K562 (cell line): ENCODE results near the gene RALA. TPM values are rescaled to one million over a fixed set of nuclear protein-coding genes. Genes with fewer than 3 reads are reported as not detected.

Source experiments
- ATAC-seq: fragments of 200-7000 bp; cut with Tn5 transposase; 3 replicates; pipeline ENCODE4 v1.9.1; 2020; ENCODE audit warnings: moderate library complexity
- BruUV-seq: library from RNA; stranded (reverse); fragments of 400-500 nt; replicated peaks from 2 replicates; lab custom pipeline; 2021; lab: Mats Ljungman, UMichigan
- CTCF ChIA-PET: fragments of 300-600 bp; formaldehyde crosslinking; extraction: SDS; loops from one replicate; lab custom pipeline; 2021; ENCODE audit warnings: low intra/inter-chr PET ratio; lab: Yijun Ruan, JAX
- POLR2A ChIA-PET: fragments of 300-600, 350-650 bp; sonication (Branson Sonifier 250); formaldehyde crosslinking; extraction: SDS; loops from one replicate; lab custom pipeline; 2021; ENCODE audit warnings: antibody characterized with exemption, inconsistent platforms; lab: Yijun Ruan, JAX
- DNase-seq, 4 experiments: peaks; one replicate each; pipeline versions ENCODE4 v3.0.0 to v3.0.0-alpha.2; 2011 to 2018; ENCODE audit warnings: low spot score in 3 of 4, mixed read lengths in 3 of 4; ENCODE audit errors: extremely low read depth in 1 of 4
- FAIRE-seq: peaks from 2 replicates; lab custom pipeline; 2011; peaks lifted over from hg19 to GRCh38; lab: Jason Lieb, UNC
- H2AFZ ChIP-seq: 2 replicates; pipeline ENCODE4 v1.6.0; 2011; ENCODE audit warnings: low read depth, low read length, control low read depth, inconsistent platforms
- H3K27ac ChIP-seq: fragments of 200-600 bp; 3 replicates; pipeline ENCODE4 v1.8.0; 2011; ENCODE audit warnings: low read depth, mild to moderate bottlenecking, control low read depth, inconsistent platforms, low read length, moderate library complexity, mixed read lengths; ENCODE audit errors: extremely low read depth
- H3K27me3 ChIP-seq, 2 experiments: fragments of 300-600 bp in 1 of 2; 2 replicates in 1 of 2; 3 replicates in 1 of 2; pipeline versions ENCODE4 v1.6.0 to v1.8.0; 2011; ENCODE audit warnings: inconsistent platforms in 2 of 2, low read length in 2 of 2, mild to moderate bottlenecking in 1 of 2, mixed read lengths in 1 of 2, moderate library complexity in 1 of 2; ENCODE audit not compliant: control insufficient read depth in 2 of 2, insufficient read depth in 2 of 2
- H3K36me3 ChIP-seq: fragments of 300-600 bp; 3 replicates; pipeline ENCODE4 v1.8.0; 2011; ENCODE audit warnings: mild to moderate bottlenecking, low read length, inconsistent platforms; ENCODE audit not compliant: control insufficient read depth, insufficient read depth
- H3K4me1 ChIP-seq, 2 experiments: fragments of 200-600 bp in 1 of 2; replicated peaks in 1 of 2; 2 replicates in 1 of 2; 3 replicates in 1 of 2; pipeline versions ENCODE4 v1.5.1 to v1.8.0; 2011; ENCODE audit warnings: inconsistent platforms in 2 of 2, low read length in 2 of 2, mild to moderate bottlenecking in 1 of 2, mixed read lengths in 1 of 2, moderate library complexity in 1 of 2; ENCODE audit not compliant: control insufficient read depth in 2 of 2, insufficient read depth in 2 of 2
- H3K4me2 ChIP-seq: 2 replicates; pipeline ENCODE4 v1.6.1; 2011; ENCODE audit warnings: low read length, control low read depth, inconsistent platforms, mixed read lengths; ENCODE audit not compliant: insufficient read depth
- H3K4me3 ChIP-seq: fragments of 200-600 bp; sonication (generic), shearing (Covaris generic); 2 replicates; pipeline ENCODE4 v1.5.1; 2016; ENCODE audit warnings: control low read depth, inconsistent platforms
- H3K79me2 ChIP-seq: fragments of 200-600 bp; 3 replicates; pipeline ENCODE4 v1.8.0; 2011; ENCODE audit warnings: low read length, inconsistent platforms; ENCODE audit not compliant: control insufficient read depth, insufficient read depth
- H3K9ac ChIP-seq, 2 experiments: 2 replicates each; pipeline versions ENCODE4 v1.6.0 to v1.6.1; 2011; ENCODE audit warnings: low read depth in 2 of 2, low read length in 2 of 2, control low read depth in 1 of 2, inconsistent platforms in 1 of 2, mild to moderate bottlenecking in 1 of 2, mixed read lengths in 1 of 2; ENCODE audit not compliant: insufficient read depth in 1 of 2
- H3K9me1 ChIP-seq: one replicate; pipeline ENCODE4 v1.6.0; 2011; ENCODE audit warnings: inconsistent platforms, mild to moderate bottlenecking, low read length, moderate library complexity; ENCODE audit not compliant: control insufficient read depth, insufficient read depth
- H3K9me3 ChIP-seq: replicated peaks from 2 replicates; pipeline ENCODE4 v1.5.1; 2011; ENCODE audit warnings: low read depth, low read length, inconsistent platforms; ENCODE audit not compliant: control insufficient read depth, insufficient read depth
- H4K20me1 ChIP-seq: replicated peaks from 2 replicates; pipeline ENCODE4 v1.6.1; 2011; ENCODE audit warnings: low read length, inconsistent platforms, mixed read lengths; ENCODE audit not compliant: control insufficient read depth, insufficient read depth
- ATF3 ChIP-seq, 2 experiments: fragments of 450-650 bp in 1 of 2; sonication (generic) in 1 of 2; formaldehyde crosslinking in 1 of 2; IDR thresholded peaks in 1 of 2; conservative IDR thresholded peaks in 1 of 2; 2 replicates each; pipeline versions ENCODE4 v1.6.1 to v1.8.1; 2016 to 2023; ENCODE audit warnings: mild to moderate bottlenecking in 2 of 2, moderate library complexity in 2 of 2, inconsistent platforms in 1 of 2, missing genetic modification reagents in 1 of 2
- JUND ChIP-seq, 2 experiments: IDR thresholded peaks; 2 replicates in 1 of 2; 3 replicates in 1 of 2; pipeline ENCODE4 v1.6.1; 2011; ENCODE audit warnings: borderline replicate concordance in 2 of 2, low read depth in 2 of 2, low read length in 2 of 2, improper control_type of control experiment in 1 of 2, missing biosample characterization in 1 of 2, missing genetic modification characterization in 1 of 2, missing genetic modification reagents in 1 of 2
- TEAD1 ChIP-seq, 2 experiments: fragments of 450-650 bp in 1 of 2; sonication (generic) in 1 of 2; formaldehyde crosslinking; IDR thresholded peaks; 2 replicates each; pipeline versions ENCODE4 v1.4.0 to v1.8.0; 2020 to 2022; ENCODE audit warnings: mild to moderate bottlenecking in 2 of 2, missing genetic modification reagents in 1 of 2
- ZFPM2 ChIP-seq: fragments of 250-450 bp; sonication (Bioruptor Pico); IDR thresholded peaks from 2 replicates; pipeline ENCODE4 v1.5.1; 2022; ENCODE audit warnings: mild to moderate bottlenecking
- ZNF354B ChIP-seq: fragments of 250-450 bp; sonication (Bioruptor Pico); IDR thresholded peaks from 2 replicates; pipeline ENCODE4 v1.4.0; 2020
- WGBS: fragments of 100-300 bp; shearing (Covaris generic); methylation state at CpG from one replicate; pipeline ENCODE4 v1.1.6; 2016; ENCODE audit warnings: low coverage, mixed read lengths; ENCODE audit not compliant: insufficient coverage; ENCODE audit errors: missing lambda C conversion rate; 5-methylcytosine and 5-hydroxymethylcytosine counted together
- in situ Hi-C: fragments of 300-500 bp; cut with MboI; formaldehyde crosslinking; loops from 4 replicates; pipeline ENCODE4 v1.15.0; 2018; ENCODE audit warnings: inconsistent platforms, mixed read lengths
- intact Hi-C: fragments of 100-400 bp; cut with micrococcal nuclease; formaldehyde crosslinking; loops from 2 replicates; pipeline ENCODE4 v1.14.2; 2022
- polyA plus RNA-seq, 8 experiments: library from polyadenylated mRNA; depleted of rRNA in 4 of 8; stranded (reverse) in 5 of 8; unstranded in 3 of 8; fragments of >200 nt; fragmentation: Nextera tagmentation in 2 of 8; fragmentation: Illumina TruSeq in 1 of 8; extraction: Ambion mirVana in 2 of 8; extraction: Trizol in 1 of 8; gene quantifications; 2 replicates each; pipeline versions ENCODE4 v1.2.1 to v1.2.3, GENCODE V29; 2011 to 2014; ENCODE audit warnings: inconsistent platforms in 1 of 8, missing spikeins in 1 of 8
- total RNA-seq, 7 experiments: library from RNA; depleted of rRNA in 6 of 7; stranded (reverse); fragments of >200 nt in 6 of 7; fragmentation: Illumina TruSeq in 2 of 7; extraction: Trizol in 2 of 7; gene quantifications; 2 replicates each; pipeline versions ENCODE4 v1.2.1 to v1.2.3, GENCODE V29; 2011 to 2021; ENCODE audit warnings: low replicate concordance in 1 of 7

RALA gene
- total and polyA plus RNA-seq, 9 of the 15 experiments (the other 6 are each of a cell fraction or from before 2014, with no cell fraction given): 7.2 to 28.0 (median 25.7) TPM

- intact Hi-C loops (no loop called here), in situ Hi-C loops (no loop called here)
- no peak for FAIRE-seq
- no peak; the same call in 2 of the 3 replicates for ATAC-seq
- Histone ChIP-seq H3K4me3 (no peak overlapping the region), H3K9me3 (no peaks in the 10 kb centered on the region), H3K36me3 (no peaks in the 10 kb centered on the region; the same call in 2 of the 3 replicates), H3K27ac (no peak overlapping the region), H3K27me3 (no peaks in the 10 kb centered on the region), H3K9me1 (no peaks in the 10 kb centered on the region), H3K4me2 (no peak overlapping the region), H2AFZ (no peak overlapping the region), H3K4me1 (peaks cover 0 to under 1% of the 10 kb centered on the region in 2 experiments; a peak in 1 of 5 replicates), H4K20me1 (no peaks in the 10 kb centered on the region), H3K9ac (no peak overlapping the region), H3K79me2 (no peaks in the 10 kb centered on the region)
- TF ChIP-seq TEAD1 (CRISPR knock-in tag; IDR thresholded peaks at IDR 0.05): 0 out of 4 replicates have a peak, but pooled peaks of 1 of the 2 experiments have one; percentile 28
- peak; percentile 72; the same call in 1 of the 2 replicates for TF ChIP-seq ATF3 (IDR thresholded peaks at IDR 0.05)
- no peak for TF ChIP-seq ATF3 (CRISPR knock-in tag; conservative IDR thresholded peaks at IDR 0.05)
- TF ChIP-seq JUND (IDR thresholded peaks at IDR 0.05; ENCODE audit: borderline replicate concordance, low read depth, low read length): peak; percentile 63; the same call in 1 of the 2 replicates
- peak; percentile 66 for TF ChIP-seq JUND (tag; IDR thresholded peaks at IDR 0.05; ENCODE audit: borderline replicate concordance, low read depth, low read length)
- no peak for TF ChIP-seq ZNF354B (CRISPR knock-in tag)
- no peak for TF ChIP-seq ZFPM2 (CRISPR knock-in tag)
- BruUV-seq: no TSS peak
- ChIA-PET POLR2A (no interaction called here), CTCF (no interaction called here)
- 4% methylated on average over 1 of the region's 1 CpG for WGBS
- no peak for DNase-seq
Measured at GRCh38 chr7:39616138-39616537, 7.2 kb upstream of the RALA start.
